HEK293 (cell line): ENCODE measurements around the gene PLEKHG2.

Experiments used
- MZF1 ChIP-seq: fragments of 450-650 bp; formaldehyde crosslinking; IDR thresholded peaks from 2 replicates; pipeline ENCODE4 v1.5.1; 2017; ENCODE audit warnings: missing biosample characterization, missing genetic modification characterization, borderline replicate concordance
- ZBTB8A ChIP-seq: fragments of 450-650 bp; formaldehyde crosslinking; IDR thresholded peaks from 2 replicates; pipeline ENCODE4 v1.5.1; 2016; ENCODE audit warnings: missing biosample characterization, missing genetic modification characterization
- ZNF433 ChIP-seq: fragments of 450-650 bp; formaldehyde crosslinking; IDR thresholded peaks from 2 replicates; pipeline ENCODE4 v1.5.1; 2016; ENCODE audit warnings: missing biosample characterization, missing genetic modification characterization, low read depth
- TF ChIP-seq, protein P1 (sequence below): fragments of 450-650 bp; formaldehyde crosslinking; IDR thresholded peaks from 2 replicates; pipeline ENCODE4 v1.5.1; 2016; ENCODE audit warnings: missing biosample characterization, missing genetic modification characterization
- TF ChIP-seq, protein P2 (sequence below): fragments of 450-650 bp; formaldehyde crosslinking; IDR thresholded peaks from 2 replicates; pipeline ENCODE4 v1.5.1; 2016; ENCODE audit warnings: missing biosample characterization, missing genetic modification characterization
- TF ChIP-seq, protein P3 (sequence below): fragments of 450-650 bp; formaldehyde crosslinking; optimal IDR thresholded peaks from 2 replicates; pipeline ENCODE3; 2016; ENCODE audit warnings: missing biosample characterization, mild to moderate bottlenecking, missing genetic modification characterization
- TF ChIP-seq, protein P4 (sequence below): fragments of 450-650 bp; formaldehyde crosslinking; IDR thresholded peaks from 2 replicates; pipeline ENCODE4 v1.5.1; 2016; ENCODE audit warnings: missing biosample characterization, missing genetic modification characterization

DNA sequence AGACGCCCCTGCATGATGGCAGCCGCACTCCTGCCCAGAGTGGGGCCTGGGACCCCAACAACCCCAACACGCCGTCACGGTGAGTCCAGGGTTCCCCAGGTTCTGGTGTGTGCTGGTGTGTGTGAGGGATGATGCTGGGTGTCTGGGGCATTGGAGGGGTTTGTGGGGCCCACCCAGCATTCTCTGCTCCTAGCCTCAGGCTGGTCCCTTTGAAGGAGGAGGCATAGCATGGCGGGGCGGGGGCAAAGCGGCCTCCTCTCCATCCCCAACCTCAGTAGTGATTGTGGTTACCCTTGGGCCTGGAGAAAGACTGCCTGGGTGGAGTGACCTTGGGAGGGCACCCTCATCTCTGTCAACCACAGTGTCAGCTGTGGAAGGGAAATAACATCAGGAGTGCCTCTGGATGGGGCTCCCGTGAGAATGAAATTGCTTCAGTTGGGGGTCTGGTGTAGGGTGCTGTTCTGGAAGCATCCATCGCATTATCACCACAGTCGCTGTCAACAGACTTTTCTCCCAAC lies 61.0 kb downstream of the PLEKHG2 start:
- TF ChIP-seq ZNF433 (tag by site-specific recombination) = no peak
- TF ChIP-seq, protein P1, sequence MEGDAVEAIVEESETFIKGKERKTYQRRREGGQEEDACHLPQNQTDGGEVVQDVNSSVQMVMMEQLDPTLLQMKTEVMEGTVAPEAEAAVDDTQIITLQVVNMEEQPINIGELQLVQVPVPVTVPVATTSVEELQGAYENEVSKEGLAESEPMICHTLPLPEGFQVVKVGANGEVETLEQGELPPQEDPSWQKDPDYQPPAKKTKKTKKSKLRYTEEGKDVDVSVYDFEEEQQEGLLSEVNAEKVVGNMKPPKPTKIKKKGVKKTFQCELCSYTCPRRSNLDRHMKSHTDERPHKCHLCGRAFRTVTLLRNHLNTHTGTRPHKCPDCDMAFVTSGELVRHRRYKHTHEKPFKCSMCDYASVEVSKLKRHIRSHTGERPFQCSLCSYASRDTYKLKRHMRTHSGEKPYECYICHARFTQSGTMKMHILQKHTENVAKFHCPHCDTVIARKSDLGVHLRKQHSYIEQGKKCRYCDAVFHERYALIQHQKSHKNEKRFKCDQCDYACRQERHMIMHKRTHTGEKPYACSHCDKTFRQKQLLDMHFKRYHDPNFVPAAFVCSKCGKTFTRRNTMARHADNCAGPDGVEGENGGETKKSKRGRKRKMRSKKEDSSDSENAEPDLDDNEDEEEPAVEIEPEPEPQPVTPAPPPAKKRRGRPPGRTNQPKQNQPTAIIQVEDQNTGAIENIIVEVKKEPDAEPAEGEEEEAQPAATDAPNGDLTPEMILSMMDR = no peak
- TF ChIP-seq, protein P2, sequence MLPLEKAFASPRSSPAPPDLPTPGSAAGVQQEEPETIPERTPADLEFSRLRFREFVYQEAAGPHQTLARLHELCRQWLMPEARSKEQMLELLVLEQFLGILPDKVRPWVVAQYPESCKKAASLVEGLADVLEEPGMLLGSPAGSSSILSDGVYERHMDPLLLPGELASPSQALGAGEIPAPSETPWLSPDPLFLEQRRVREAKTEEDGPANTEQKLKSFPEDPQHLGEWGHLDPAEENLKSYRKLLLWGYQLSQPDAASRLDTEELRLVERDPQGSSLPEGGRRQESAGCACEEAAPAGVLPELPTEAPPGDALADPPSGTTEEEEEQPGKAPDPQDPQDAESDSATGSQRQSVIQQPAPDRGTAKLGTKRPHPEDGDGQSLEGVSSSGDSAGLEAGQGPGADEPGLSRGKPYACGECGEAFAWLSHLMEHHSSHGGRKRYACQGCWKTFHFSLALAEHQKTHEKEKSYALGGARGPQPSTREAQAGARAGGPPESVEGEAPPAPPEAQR (tag by site-specific recombination) = no peak
- TF ChIP-seq, protein P3, sequence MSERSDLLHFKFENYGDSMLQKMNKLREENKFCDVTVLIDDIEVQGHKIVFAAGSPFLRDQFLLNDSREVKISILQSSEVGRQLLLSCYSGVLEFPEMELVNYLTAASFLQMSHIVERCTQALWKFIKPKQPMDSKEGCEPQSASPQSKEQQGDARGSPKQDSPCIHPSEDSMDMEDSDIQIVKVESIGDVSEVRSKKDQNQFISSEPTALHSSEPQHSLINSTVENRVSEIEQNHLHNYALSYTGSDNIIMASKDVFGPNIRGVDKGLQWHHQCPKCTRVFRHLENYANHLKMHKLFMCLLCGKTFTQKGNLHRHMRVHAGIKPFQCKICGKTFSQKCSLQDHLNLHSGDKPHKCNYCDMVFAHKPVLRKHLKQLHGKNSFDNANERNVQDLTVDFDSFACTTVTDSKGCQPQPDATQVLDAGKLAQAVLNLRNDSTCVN = no peak
- TF ChIP-seq, protein P4, sequence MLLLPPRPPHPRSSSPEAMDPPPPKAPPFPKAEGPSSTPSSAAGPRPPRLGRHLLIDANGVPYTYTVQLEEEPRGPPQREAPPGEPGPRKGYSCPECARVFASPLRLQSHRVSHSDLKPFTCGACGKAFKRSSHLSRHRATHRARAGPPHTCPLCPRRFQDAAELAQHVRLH = no peak
- no peak for TF ChIP-seq MZF1 (tag by site-specific recombination)
- TF ChIP-seq ZBTB8A (tag by site-specific recombination) = no peak
